ENCODE results near the gene HDGFL1.

GRCh38 chr6:22545051-22545450 is 24.3 kb upstream of the HDGFL1 start:
- no peak for TF ChIP-seq CTCF (conservative IDR thresholded peaks at IDR 0.05; ENCODE audit: low read depth in 2 of 2)
- no peak for TF ChIP-seq ZNF331 (CRISPR knock-in tag; IDR thresholded peaks at IDR 0.05; ENCODE audit: low read depth)
- no peak for TF ChIP-seq EZH2 (IDR thresholded peaks at IDR 0.05; ENCODE audit: low read depth, unreplicated experiment)
- no peak for TF ChIP-seq JUNB (IDR thresholded peaks at IDR 0.05; ENCODE audit: unreplicated experiment)
- no peak for TF ChIP-seq REST (IDR thresholded peaks at IDR 0.05; ENCODE audit: unreplicated experiment)
- TF ChIP-seq ZNF114 (CRISPR knock-in tag; IDR thresholded peaks at IDR 0.05) = no peak
- no peak for TF ChIP-seq POLR2AphosphoS5 (IDR thresholded peaks at IDR 0.05; ENCODE audit: low read depth)
- TF ChIP-seq CREB1 (CRISPR knock-in tag; IDR thresholded peaks at IDR 0.05; ENCODE audit: low read depth) = no peak
- no peak for TF ChIP-seq STAT1 (IDR thresholded peaks at IDR 0.05; ENCODE audit: unreplicated experiment)
- TF ChIP-seq EZH2phosphoT487 (IDR thresholded peaks at IDR 0.05; ENCODE audit: unreplicated experiment) = no peak
